ENCODE measurements around the gene CYP27C1. TPM values are rescaled to one million over a fixed set of nuclear protein-coding genes. Genes with fewer than 3 reads are reported as not detected.

The CYP27C1 gene
- total and polyA plus RNA-seq, 2 of the 13 experiments (the other 11 are each of a cell fraction or from before 2014, with no cell fraction given), result not detected

GRCh38 chr2:127216593-127216992 is 3.5 kb downstream of the CYP27C1 start:
- ChIA-PET CTCF (ENCODE audit: low intra/inter-chr PET ratio, low total read pairs) (no interaction called here), POLR2A (no interaction called here)
- peaks cover 18 to 59% of the 10 kb centered on the region in 2 experiments for H3K27me3 ChIP-seq (ENCODE audit: control insufficient read depth in 1 of 2, insufficient read depth in 2 of 2, low read length in 2 of 2)
- no peak overlapping the region for H3K4me3 ChIP-seq (replicated peaks in 1 of 3; ENCODE audit: insufficient read depth in 1 of 3, low read depth in 2 of 3, low read length in 3 of 3)
- no peak overlapping the region for H3K9ac ChIP-seq (ENCODE audit: insufficient read depth, low read depth, low read length)
- H3K9me3 ChIP-seq (ENCODE audit: low read length), result no peaks in the 10 kb centered on the region
- no peaks in the 10 kb centered on the region for H3K36me3 ChIP-seq (replicated peaks in 1 of 2; ENCODE audit: control insufficient read depth in 1 of 2, insufficient read depth in 2 of 2, low read length in 2 of 2)
- ATAC-seq (no peak), FAIRE-seq (no peak), DNase-seq (ENCODE audit: low spot score) (no peak)
- peaks cover 10% of the 10 kb centered on the region for H3K4me1 ChIP-seq (ENCODE audit: insufficient read depth, low read length)
- intact Hi-C loops (cut with micrococcal nuclease; ENCODE audit: unreplicated experiment) (no loop called here), in situ Hi-C loops (cut with HindIII; ENCODE audit: extremely low pct_ligation_motif_present, low pct_unique_long_range_greater_than_20kb) (no loop called here)
- 88% methylated on average over 1 of the region's 1 CpG for WGBS (ENCODE audit: low lambda C conversion rate)
- TF ChIP-seq MYC (CRISPR knock-in tag; IDR thresholded peaks at IDR 0.05; ENCODE audit: borderline replicate concordance) (no peak), ZNF343 (CRISPR knock-in tag; IDR thresholded peaks at IDR 0.05) (no peak), ZNF550 (CRISPR knock-in tag; IDR thresholded peaks at IDR 0.05; ENCODE audit: borderline replicate concordance) (no peak)
- H2AFZ ChIP-seq (ENCODE audit: low read length), result no peak overlapping the region
- no TSS peak for BruUV-seq (replicated peaks)
- no peaks in the 10 kb centered on the region for H3K79me2 ChIP-seq (ENCODE audit: insufficient read depth, low read length)
- H3K27ac ChIP-seq (ENCODE audit: extremely low read length, insufficient read depth, low read length), result no peak overlapping the region
- no peak overlapping the region for H3K4me2 ChIP-seq (ENCODE audit: low read depth, low read length)
- H4K20me1 ChIP-seq (ENCODE audit: insufficient read depth, low read length), result no peaks in the 10 kb centered on the region

- POLR2A ChIA-PET, result no interaction called here
- in situ Hi-C loops (cut with HindIII; ENCODE audit: extremely low pct_ligation_motif_present, low pct_unique_long_range_greater_than_20kb), result no loop called here
- TF ChIP-seq MLXIP (CRISPR knock-in tag; IDR thresholded peaks at IDR 0.05; ENCODE audit: borderline replicate concordance) (no peak), ZNF33A (CRISPR knock-in tag; IDR thresholded peaks at IDR 0.05; ENCODE audit: borderline replicate concordance) (no peak), CENPT (CRISPR knock-in tag; IDR thresholded peaks at IDR 0.05; ENCODE audit: low read depth) (no peak), ESRRA (CRISPR knock-in tag; IDR thresholded peaks at IDR 0.05; ENCODE audit: low read depth) (no peak), ZNF674 (CRISPR knock-in tag; IDR thresholded peaks at IDR 0.05; ENCODE audit: low read depth) (no peak), ZBTB33 (CRISPR knock-in tag; IDR thresholded peaks at IDR 0.05) (no peak), THYN1 (CRISPR knock-in tag; IDR thresholded peaks at IDR 0.05; ENCODE audit: borderline replicate concordance, low read depth) (no peak), ZNF326 (CRISPR knock-in tag; IDR thresholded peaks at IDR 0.05; ENCODE audit: borderline replicate concordance) (no peak), ZNF569 (CRISPR knock-in tag; IDR thresholded peaks at IDR 0.05; ENCODE audit: borderline replicate concordance) (no peak), MBNL3 (CRISPR knock-in tag; conservative IDR thresholded peaks at IDR 0.05) (no peak), ZNF333 (CRISPR knock-in tag; IDR thresholded peaks at IDR 0.05; ENCODE audit: borderline replicate concordance) (no peak), NR2F6 (IDR thresholded peaks at IDR 0.05) (no peak), NR2F6 (CRISPR knock-in tag; IDR thresholded peaks at IDR 0.05) (no peak)
Measured at GRCh38 chr2:127216095-127216494, 4.0 kb downstream of the CYP27C1 start.

More at GRCh38 chr2:127216095-127216494, 4.0 kb downstream of the CYP27C1 start:
- ATAC-seq, result no peak
- Histone ChIP-seq H3K27ac (ENCODE audit: extremely low read length, insufficient read depth, low read length) (no peak overlapping the region), H3K9ac (ENCODE audit: insufficient read depth, low read depth, low read length) (no peak overlapping the region), H3K79me2 (ENCODE audit: insufficient read depth, low read length) (no peaks in the 10 kb centered on the region), H3K4me3 (replicated peaks in 1 of 3; ENCODE audit: insufficient read depth in 1 of 3, low read depth in 2 of 3, low read length in 3 of 3) (no peak overlapping the region), H3K9me3 (ENCODE audit: low read length) (no peaks in the 10 kb centered on the region), H3K36me3 (replicated peaks in 1 of 2; ENCODE audit: control insufficient read depth in 1 of 2, insufficient read depth in 2 of 2, low read length in 2 of 2) (no peaks in the 10 kb centered on the region), H4K20me1 (ENCODE audit: insufficient read depth, low read length) (no peaks in the 10 kb centered on the region), H3K4me2 (ENCODE audit: low read depth, low read length) (no peak overlapping the region), H2AFZ (ENCODE audit: low read length) (no peak overlapping the region), H3K27me3 (ENCODE audit: control insufficient read depth in 1 of 2, insufficient read depth in 2 of 2, low read length in 2 of 2) (peaks cover 18 to 58% of the 10 kb centered on the region in 2 experiments), H3K4me1 (ENCODE audit: insufficient read depth, low read length) (peaks cover 10% of the 10 kb centered on the region)
- FAIRE-seq, result no peak
- WGBS (ENCODE audit: low lambda C conversion rate), result 6% methylated on average over 2 of the region's 2 CpGs
- intact Hi-C loops (cut with micrococcal nuclease; ENCODE audit: unreplicated experiment), result no loop called here
- no peak for DNase-seq (ENCODE audit: low spot score)
- CTCF ChIA-PET (ENCODE audit: low intra/inter-chr PET ratio, low total read pairs), result no interaction called here
- no TSS peak for BruUV-seq (replicated peaks)

Data from HepG2 (cell line).